HG03175 (cell line): Measurements from ENCODE around the gene KNSTRN.

Experiments used
- ATAC-seq: cut with Tn5 transposase; IDR thresholded peaks from one replicate; pipeline ENCODE4 v1.9.1; 2021; ENCODE audit warnings: mild to moderate bottlenecking, moderate library complexity; ENCODE audit not compliant: unreplicated experiment

Gene KNSTRN

DNA sequence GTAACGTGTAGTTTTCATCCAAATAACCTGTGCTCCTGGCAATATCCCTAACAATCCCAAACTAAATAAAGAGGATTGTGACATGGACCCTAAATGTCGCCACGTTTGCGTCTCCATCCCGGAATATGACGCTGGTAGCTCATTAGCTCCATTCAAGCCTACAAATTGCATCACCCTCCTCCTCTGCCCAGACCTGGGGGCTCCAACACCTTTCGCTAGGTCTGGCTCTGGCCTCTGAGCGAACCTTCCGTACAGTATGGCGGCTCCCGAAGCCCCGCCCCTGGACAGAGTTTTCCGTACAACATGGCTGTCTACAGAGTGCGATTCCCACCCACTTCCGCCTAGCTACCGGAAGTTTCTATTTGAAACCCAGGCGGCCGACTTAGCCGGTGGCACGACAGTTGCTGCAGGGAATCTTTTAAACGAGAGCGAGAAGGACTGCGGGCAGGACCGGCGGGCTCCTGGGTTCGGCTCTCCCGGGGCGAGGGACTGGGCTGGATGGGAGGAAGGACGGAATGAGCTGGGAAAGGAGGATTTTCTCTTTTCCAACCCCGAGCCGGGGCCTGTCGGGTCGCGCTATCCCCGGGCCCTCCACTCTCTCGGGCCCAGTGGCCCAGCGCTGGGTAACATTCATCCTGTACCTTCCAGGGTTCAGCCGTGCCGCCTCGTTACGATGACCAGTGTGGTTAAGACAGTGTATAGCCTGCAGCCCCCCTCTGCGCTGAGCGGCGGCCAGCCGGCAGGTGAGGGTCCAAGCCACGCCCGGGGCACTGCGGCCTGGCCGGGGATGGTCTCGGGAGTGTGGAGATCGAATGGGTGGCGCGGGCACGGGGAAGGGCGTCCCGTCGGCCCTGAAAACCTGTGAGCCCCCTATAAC, at the start of gene KNSTRN:
Gene KNSTRN, plus strand, starts transcription at position 142 of the 877 bp plus-strand sequence. Its CDS starts 115 bp downstream, at position 257.
- peak; percentile 98 for ATAC-seq

DNA sequence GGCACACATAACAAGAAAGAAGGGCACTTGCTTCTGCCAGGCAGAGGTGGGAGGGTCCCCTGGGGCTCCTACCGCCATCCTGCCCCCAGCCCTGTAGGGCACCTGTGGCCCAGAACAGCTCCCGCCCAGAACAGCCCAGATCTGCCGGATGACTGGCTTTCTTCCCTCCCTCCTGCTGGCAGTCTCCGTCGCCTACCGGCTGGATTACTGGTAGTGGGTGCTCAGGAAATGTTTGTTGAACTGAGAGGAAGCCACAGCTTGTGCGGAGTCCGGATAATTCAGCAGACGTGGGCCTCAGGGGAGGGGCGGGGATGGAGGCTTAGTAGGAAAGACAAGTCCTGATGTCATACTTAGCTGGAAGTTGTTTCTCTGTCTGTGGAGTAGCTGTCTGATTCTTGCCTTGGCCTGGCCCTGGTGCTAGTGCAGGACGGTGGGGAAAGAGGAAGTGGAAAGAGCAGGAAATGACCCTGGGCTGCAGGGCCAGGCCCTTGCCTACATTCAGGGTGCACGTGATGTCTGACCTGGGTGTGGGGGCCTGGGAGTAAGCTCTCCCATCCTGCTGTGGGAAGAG, 48.5 kb upstream of the KNSTRN start:
- peak; percentile 51 for ATAC-seq

DNA sequence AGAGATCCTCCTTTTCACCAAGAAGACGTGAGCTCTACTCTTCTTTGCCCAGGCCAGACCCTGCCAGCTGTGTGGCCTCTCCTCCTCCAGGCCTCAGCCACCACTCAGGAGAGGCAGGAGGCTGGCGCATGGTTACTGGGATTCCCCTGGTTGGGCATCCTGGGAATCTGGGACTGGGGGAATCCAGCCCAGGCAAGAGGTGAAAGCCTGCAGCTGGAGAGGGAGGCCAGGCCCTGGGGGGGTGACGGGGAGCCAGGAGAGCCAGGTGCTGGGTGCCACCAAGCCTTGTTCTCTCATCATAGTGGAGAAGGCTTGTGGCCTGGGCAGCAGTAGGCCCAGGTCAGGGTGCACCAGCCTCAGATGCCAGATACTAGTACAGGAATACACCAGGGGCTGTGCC, 48.0 kb upstream of the KNSTRN start:
- ATAC-seq = peak; percentile 13

- no peak for ATAC-seq
Measured at GRCh38 chr15:40334941-40335795, 47.4 kb upstream of the KNSTRN start.

GRCh38 chr15:40335938-40336743, 46.4 kb upstream of the KNSTRN start:
- no peak for ATAC-seq

DNA sequence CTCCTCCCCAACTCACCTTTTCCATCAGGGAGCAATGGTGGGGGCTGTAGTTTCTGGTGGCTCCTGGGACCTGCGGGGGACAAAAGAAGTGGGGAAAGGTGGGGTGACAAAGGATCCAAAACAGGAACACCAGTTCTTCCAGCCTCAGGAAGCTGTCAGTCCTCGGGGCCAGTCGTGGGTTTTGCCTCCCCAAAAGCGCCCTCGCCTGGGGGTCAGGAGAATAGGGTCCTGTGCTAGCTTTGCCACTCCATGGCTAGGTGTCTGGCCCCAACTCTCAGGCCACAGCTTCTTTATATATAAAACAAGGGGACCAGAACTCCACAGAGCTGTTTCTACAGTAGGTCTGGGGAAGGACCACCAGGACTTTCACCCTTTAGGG, 45.8 kb upstream of the KNSTRN start:
- no peak for ATAC-seq

GRCh38 chr15:40337597-40337996, 44.9 kb upstream of the KNSTRN start:
- ATAC-seq = no peak

- ATAC-seq = peak; percentile 58
Measured at GRCh38 chr15:40338041-40338657, 44.4 kb upstream of the KNSTRN start.

DNA sequence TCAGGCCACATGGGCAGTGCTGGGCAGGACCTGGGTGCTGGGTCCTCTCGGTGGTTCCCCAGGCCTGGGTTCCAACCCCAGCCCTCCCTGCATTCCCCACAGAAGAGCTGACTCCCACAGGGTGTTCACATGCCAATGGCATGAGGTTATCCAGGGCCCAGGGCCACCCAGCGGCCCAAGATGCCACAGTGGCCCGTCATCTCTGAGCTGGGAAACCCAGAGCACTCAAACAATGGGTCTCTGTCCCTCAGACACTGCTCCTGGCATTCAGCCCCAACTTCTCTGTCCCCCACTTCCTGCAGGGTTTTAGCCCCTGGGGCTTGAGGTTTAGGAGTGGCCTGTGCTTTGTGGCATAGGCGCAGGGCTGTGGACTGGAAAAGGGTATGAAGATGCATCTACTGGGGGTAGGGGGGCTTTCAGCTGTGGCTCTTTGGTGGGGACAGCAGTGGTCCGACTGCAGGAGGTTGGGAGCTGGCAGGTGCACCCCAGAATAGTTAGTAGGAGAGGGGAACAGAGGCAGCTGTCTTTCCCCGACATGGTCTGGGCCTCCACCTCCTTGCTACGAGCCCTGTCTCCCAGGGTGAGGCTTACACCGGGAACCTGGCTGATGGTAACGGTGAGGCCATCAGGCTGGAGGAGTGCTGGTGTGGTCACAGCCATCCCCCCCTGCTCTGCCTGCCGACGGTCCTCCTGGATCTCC, 43.5 kb upstream of the KNSTRN start:
- ATAC-seq = no peak

DNA sequence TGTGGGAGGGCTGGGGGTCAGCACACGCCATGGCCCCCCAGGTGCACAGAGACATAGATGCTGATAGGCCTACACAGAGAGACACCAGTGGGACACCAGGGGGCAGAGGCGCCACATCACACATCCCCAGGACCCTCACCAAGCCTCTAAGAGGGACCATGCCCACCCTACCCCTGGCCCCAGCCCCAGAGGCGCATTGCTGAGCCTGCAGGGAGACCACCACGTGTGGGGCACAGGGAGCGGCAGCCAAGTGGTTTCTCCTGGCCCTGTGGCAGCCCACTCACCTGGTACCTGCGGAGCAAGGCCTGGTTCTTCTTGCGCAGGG, 42.9 kb upstream of the KNSTRN start:
- ATAC-seq = no peak

DNA sequence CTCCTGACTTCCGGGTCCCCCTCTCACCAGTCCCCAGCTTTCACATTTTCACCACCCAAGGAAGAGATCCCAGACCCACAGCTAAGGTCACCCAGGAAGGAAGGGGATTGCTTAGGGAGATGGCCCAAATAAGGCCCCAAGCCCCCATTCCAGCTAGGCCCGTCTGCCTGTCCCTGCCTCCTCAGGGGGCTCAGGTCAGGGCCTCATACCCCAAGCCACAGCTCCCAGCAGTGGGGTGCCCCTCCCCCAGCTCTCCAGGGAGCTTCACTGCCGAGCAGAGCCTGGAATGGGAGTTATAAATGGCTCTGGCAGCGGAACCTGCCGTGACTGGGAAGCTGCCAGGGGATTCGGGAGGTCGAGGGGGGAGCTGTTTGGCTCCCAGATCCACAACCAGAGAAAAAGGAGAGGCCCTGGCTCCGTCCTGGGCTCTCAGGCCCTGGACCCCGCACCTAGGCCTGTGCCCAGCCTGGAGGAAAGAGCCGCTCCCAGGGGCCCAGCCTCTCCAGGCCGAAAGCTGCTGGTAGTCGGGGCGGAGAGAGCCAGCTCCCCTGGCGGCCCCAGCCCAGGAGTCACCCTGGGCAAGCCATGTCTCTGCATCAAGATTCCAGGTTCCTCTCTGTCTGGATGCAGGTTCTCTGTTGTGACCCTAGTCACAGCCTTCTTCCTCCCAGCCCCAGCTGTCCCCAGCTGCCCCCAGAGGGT, 42.3 kb upstream of the KNSTRN start:
- ATAC-seq = no peak

GRCh38 chr15:40340740-40341400, 41.7 kb upstream of the KNSTRN start, which contains the start of gene CCDC9B:
CCDC9B (minus strand) TSS chr15:40340939; CDS start chr15:40340819, 120 bp downstream.
- no peak for ATAC-seq

- ATAC-seq = no peak
Measured at GRCh38 chr15:40342416-40343320, 39.9 kb upstream of the KNSTRN start.

DNA sequence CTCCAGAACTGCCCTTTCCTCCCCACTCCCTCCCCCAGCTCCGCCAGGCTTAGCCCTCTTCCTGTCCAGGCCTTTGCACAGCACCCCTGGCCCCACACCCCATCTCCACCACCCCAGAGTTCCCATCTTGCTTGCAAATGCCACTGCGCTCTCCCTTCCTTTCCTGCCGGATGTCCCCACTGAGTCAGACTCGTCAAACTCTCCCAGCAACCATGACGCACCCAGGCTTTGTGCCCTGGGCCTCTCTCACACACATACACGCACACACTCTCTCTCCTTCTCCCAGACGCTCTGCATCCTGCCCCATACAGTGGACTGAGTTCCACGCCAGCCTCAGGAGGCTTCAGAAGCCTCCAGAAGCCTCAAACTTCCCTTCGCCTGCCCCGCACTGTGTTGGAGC, 39.0 kb upstream of the KNSTRN start:
- no peak for ATAC-seq

GRCh38 chr15:40344217-40344616, 38.3 kb upstream of the KNSTRN start:
- ATAC-seq = no peak

- ATAC-seq = no peak
Measured at GRCh38 chr15:40344631-40345120, 37.8 kb upstream of the KNSTRN start.

DNA sequence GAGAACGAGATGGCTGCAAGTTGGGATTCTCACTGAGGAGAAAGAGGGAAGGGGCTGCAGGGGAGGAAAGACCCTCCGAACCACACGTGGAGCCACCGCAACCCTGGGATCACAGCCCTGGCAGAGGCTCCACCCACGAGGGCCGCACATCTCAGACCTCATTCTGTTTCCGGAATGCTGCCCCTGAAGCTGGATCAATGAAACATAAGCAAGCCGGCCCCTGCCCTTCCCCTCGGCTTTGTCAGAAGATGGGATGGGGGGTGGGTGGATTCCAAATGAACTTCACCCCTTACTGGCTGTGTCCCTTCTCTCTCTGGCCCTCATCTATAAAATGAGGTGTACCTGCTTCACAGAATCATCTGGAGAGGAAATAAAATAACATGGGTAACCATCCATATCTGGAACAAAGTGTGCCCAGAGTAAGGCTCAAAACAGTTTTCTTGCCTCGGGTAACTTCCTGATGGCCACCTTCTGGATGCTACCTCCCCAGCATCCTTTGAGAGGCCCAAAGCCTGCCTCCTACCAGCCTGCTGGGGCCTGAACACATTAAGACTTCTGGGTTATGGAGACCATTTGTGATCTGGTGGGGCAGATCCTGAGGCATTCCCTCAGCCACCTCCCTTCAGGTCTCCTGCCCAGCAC, 37.2 kb upstream of the KNSTRN start:
- no peak for ATAC-seq
